GM19035 (cell line): ENCODE results near the gene S100A2.
"Not testable (repeated sequence)": the region's sequence is repeated elsewhere in the genome, so short reads cannot be mapped to it uniquely, and the experiment has no call there.

Experiments
- ATAC-seq: cut with Tn5 transposase; IDR thresholded peaks from one replicate; pipeline ENCODE4 v1.9.1; 2021; ENCODE audit not compliant: unreplicated experiment

S100A2 gene

DNA sequence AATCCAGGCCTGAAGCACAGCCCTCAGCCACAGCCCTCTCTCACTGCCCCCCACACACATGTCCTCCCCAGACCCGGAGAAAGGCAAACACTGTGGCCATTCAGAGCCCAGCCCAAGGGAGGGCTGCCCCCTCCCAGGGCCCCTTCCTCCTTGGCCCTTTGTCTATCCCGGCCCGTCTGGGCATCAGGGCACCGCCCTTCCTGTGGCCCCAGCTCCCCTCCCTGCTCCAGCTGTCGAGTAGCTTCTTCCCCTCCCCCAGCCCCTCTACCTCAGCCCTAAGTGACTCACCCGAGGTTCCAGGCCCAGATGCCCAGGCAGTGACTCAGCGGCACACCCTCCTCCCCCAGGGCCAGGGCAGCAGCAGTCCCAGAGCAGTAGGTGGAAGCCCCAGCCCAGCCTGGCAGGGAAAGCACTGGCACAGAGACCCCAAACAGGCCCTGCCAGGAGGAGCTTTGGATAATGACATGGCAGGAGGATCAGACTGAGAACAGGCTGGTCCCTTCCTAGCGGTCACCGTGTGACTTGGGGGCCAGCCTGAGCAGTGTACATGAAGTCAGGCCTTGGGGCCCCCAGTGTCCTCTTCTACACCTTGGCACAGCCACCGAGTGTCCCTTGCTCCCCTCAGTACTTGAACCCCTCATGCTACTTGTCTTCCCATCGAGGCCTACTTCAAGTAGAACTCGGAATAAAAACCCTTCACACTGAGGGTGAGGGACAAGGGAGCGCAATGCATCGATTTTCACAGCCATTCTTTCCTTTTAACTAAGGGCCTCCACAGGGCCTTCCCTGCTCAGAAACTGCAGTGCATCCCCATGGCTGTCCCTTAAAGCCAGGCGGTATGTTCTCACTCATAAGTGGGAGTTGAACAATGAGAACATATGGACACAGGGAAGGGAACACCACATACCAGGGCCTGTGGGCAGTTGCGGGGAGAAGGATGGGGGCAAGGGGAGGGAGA lies 1.0 kb upstream of the S100A2 start:
- no peak for ATAC-seq

DNA sequence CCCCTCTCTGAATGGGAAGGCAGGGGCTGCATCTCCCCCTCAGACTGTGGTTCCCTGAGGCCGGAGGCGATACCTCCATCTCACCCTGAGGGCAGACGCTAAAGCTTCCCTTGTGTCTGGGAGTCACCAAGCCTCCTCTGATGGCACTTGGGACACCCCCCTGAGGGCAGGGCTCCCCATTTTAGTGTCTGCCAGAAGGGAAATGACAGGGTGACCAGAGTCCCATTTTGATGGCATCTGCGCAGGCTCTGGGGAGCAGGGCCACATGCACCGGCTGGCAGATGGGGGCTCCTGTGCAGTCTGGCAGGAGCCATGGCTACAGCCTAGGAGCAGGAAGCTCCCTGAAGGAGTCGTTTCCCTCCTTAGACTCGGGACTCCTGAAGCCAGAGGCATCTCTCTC lies 1.7 kb downstream of the S100A2 start:
- ATAC-seq, result no peak

DNA sequence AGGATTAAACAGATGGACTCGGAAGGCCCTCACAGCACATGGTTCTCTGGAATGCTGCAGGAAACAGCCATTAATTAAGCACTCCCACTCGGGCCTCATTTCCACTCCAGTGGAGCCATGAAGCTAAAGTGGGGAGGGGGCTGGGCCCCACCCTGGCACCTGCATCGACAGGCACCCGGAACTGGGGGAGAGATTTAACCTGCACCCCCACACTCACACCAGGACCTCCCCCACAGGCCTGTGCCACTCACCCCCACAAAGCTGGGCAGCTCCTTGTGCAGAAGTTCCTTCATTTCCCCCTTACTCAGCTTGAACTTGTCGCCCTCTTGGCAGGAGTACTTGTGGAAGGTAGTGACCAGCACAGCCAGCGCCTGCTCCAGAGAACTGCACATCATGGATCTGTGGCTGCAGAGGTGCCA lies 2.2 kb downstream of the S100A2 start:
- ATAC-seq, result no peak

DNA sequence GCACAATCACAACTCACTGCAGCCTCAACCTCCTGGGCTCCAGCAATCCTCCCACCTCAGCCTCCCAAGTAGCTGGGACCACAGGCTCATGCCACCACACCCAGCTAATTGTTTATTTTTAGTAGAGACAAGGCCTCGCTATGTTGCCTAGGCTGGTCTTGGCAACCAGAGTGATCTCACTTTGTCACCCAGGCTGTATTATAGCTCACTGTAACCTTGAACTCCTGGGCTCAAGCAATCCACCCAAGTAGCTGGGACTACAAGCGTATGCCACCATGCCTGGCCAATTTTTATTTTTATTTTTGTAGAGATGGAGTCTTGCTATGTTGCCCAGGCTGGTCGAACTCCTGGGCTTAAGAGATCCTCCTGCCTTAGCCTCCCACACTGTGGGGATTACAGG lies 3.6 kb downstream of the S100A2 start:
- ATAC-seq, result not testable (repeated sequence)

DNA sequence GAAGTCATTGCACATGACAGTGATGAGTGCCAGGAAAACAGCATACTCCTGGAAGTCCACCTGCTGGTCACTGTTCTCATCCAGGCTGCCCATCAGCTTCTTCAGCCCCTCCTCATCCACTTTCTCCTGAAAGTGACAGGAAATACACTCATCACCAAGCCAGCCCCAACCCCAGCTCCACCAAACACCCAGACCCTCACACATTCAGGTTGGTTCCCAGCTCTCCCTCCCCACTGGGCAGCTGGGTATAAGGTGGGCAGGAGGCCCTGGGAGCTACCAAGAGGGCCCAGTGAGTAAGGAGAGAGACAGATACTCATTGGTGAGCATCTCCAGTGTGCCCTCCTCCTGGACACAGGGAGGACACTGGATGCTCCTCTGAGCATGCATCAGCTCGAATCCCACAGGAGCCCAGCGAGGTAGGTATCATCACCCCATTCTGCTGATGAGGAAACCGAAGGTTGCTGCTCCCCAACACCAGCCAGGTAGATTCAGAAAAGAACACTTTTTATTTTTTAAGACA lies 4.1 kb downstream of the S100A2 start:
- no peak for ATAC-seq

DNA sequence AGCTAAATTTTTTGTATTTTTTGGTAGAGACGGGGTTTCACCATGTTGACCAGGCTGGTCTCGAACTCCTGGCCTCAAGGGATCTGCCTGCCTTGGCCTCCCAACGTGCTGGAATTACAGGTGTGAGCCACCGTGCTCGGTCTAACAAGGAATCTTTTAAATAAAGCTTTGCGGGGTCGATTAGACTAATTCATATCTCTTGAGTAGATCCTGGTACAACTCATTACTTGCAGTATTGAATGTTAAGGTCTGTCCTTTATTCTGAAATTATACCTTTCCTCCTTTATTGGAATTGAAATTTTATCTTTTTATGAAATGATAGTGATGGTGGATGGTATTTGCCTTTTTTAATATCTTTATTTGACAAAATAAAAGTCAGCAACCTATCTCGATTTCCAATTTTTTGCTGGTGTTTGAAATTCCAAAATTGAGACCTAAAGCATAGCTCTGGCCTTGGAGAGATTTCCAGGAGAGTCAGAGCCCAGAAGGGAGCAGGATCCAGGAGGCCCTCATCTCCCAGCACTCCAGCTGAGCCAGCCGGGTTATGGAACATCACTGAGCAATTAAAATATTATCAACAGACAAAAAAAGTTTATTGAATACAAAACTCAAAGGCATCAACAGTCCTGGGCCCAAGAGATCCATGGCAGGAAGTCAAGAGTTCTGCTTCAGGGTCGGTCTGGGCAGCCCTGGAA lies 4.7 kb downstream of the S100A2 start:
- ATAC-seq, result no peak

DNA sequence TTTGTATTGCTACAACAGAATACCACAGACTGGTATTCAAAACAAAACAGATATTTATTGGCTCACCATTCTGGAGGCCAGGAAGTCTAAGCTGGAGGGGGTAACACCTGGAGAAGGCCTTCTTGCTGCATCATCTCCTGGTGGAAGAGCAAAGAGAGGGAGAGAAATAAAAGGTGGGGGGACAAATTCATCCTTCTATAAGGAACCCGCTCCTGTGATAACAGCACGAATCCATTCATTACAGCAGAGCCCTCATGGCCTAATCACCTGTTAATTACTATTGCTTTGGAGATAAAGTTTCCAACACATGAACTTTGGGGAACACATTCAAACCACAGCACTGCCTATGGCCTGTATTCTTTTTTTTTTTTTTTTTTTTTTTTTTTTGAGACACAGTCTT lies 5.4 kb downstream of the S100A2 start:
- ATAC-seq, result no peak

DNA sequence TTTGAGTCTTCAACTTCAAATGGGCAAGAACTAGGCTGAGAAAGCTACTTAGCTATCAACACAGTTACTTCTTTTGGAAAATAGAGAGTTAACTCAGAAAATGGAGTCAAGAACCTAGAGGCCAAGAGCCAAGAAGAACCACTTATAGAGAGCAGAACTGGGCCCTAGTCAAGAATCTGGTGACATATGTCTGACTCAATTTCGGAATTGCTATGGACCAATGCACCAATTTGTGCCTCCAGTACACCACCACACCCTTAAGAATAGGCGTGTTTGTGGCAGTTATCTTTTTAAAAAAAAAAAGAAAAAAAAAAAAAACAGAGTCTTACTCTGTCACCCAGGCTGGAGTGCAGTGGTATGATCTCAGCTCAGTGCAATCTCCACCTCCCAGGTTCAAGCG lies 7.8 kb downstream of the S100A2 start:
- ATAC-seq, result no peak

DNA sequence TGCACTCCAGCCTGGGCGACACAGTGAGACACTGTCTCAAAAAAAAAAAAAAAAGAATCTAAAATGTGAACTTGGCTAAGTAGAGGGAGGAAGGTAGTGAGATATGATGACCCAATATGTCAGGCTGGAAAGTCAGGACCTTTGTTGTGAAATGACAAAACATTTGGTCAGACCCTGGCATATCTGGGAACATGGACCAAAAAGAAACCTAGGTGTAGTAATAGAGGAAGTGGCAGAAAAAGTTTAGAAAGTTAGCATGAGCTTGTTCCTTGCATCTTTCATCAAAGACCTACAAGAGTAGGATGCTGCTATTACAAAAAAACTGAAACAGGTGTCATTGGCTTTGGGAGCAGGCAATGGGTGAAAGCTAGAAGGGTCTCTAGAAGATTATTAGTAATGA lies 9.3 kb downstream of the S100A2 start:
- ATAC-seq, result no peak

DNA sequence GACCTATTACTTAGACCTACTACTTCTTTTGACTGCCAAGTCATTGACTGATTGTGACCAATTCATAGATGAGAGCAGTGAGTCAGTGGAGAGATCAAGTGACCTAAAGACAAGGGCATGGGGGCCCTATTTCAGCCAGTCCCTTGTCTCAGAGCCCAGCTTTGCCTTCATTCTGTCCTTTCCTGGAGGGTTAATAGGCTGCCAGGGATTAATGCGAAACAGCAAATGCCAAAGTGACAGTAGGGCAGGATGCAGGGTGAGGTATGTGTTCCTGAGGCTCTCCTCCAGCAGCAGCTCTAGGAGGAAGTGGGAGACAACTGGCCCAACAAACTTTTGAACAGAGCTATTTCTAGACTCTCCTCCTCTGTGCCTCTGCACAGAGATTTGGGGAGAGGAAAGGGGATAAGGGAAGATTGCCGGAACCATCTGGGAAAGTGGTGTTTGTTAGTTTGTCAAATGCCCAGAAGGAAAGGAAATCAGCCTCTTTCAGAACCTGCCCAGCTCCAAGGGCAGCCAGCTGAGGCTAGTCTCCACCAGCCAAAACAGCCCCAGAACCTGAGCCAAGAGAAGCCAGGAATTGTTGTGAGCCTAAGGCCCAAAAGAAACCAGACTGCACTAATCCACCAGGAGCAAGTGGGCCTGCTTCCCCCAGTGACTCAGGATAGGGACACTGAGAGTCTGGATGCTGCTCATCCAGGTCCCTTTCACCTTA lies 11.7 kb downstream of the S100A2 start:
- no peak for ATAC-seq

DNA sequence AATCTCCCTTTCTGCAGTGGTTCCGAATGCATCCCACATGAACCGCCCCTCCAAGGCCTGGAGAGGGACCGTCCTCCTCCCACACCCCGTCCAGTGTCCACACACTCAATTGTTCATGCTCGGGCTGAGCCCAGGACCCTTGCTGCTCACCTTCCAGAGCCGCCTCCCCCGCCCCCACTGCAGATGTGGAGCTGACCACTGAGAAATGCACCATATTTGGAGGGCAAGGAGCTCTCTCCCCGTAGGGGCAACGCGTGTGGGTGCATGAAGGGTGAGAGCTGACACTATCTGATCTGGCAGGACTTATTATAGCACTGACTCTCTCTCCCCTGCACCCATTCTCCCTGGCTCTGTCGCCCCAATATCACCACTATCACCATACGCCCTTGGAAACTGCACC lies 12.5 kb downstream of the S100A2 start:
- ATAC-seq, result no peak

DNA sequence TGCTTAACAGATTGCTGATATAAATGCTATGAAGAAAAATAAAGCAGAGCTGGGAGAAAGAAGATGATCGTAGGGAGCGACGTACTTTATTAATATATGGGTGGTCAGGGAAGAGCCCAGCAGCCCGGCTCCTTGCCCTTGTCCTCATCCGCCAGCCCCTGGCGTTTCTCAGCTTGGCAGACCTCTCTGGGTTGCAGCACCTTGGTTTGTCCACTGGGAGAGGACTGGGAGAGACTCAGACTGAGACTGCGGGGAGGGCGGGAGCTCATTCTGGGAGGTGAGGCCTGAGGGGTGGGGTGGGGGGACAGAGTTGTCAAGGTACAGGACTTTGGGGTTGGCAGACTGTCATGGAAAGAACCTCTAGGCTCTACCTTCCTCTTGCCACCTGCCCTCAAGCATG lies 13.3 kb downstream of the S100A2 start:
- ATAC-seq, result no peak

DNA sequence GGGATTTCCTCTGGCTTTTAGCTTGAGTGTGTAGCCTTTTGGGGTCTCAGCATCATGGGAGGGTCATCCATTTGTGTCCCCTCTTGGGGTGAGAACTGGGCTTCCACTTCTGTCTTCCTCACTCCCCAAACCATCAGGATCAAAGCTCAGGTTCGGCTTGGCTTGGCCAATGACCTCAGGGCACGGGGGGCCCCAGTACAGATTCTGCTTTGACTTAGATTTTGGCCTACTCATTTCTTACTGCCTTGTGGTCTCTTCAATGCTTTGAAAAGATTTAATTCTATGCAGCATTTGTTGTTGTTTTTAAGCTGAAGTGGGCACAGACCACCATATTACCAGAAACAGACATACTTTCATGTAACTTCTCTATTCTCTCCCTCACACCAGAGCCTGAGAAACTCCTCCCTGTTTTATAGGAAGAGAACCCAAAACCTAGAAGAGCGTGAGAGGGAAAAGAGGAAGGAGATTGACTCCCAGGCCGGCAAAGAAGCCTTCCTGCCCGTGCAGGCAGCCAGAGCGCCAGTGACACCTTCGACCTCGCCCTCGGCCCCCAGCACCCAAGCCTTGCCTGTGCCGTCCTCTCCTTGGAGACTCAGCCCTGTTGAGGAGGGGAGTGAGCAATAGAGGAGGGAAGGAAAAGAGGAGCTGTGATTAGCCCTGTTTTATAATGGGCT lies 14.7 kb downstream of the S100A2 start:
- ATAC-seq, result no peak

DNA sequence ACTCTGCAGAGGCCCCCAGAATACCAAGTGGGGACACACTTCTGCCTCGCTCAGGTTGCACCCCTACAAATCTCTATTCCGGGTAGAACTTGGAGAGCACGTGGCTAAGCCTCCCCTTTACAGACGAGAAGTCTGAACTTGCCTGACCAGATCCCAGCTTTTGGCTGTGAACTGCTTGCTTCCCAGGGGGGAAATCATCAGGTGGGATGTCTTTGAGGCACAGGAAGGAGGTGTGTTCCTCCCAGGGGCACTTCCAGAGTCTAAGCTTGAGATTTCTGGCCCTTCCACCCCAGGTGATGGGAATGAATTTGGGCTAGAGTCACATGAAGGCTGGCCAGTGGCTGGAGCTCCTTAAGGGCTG lies 15.3 kb downstream of the S100A2 start:
- no peak for ATAC-seq

DNA sequence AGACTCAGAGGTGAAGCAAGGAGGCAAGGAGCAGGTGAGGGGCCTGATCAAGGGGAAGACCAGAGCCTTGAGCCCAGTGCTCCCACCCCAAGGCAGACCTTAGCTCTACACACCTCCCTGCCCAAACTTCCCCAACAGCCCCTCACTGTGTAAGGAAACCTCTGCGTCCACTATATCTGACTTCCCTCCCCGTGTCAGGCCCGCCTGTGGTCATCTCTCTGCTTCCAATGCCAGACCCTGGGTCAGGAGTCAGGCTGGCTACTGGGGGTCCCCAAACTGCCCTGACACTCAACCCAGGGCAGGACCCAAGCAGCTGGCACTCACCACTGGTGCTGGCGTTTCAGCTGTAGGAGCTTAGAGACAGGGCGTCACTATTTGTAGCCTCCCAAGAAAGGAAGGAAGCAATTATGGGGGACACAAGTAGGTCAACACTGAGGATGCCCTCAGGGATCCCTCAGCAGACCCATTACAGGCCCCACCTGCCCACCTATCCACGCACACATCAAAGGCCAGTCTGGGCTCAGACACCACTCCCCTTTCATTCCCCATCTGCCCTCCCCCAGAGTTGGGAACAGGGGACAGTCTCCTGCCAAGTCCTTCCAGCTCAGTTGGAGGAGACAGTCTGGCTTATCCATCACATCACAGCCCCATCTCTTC lies 15.8 kb downstream of the S100A2 start:
- no peak for ATAC-seq

DNA sequence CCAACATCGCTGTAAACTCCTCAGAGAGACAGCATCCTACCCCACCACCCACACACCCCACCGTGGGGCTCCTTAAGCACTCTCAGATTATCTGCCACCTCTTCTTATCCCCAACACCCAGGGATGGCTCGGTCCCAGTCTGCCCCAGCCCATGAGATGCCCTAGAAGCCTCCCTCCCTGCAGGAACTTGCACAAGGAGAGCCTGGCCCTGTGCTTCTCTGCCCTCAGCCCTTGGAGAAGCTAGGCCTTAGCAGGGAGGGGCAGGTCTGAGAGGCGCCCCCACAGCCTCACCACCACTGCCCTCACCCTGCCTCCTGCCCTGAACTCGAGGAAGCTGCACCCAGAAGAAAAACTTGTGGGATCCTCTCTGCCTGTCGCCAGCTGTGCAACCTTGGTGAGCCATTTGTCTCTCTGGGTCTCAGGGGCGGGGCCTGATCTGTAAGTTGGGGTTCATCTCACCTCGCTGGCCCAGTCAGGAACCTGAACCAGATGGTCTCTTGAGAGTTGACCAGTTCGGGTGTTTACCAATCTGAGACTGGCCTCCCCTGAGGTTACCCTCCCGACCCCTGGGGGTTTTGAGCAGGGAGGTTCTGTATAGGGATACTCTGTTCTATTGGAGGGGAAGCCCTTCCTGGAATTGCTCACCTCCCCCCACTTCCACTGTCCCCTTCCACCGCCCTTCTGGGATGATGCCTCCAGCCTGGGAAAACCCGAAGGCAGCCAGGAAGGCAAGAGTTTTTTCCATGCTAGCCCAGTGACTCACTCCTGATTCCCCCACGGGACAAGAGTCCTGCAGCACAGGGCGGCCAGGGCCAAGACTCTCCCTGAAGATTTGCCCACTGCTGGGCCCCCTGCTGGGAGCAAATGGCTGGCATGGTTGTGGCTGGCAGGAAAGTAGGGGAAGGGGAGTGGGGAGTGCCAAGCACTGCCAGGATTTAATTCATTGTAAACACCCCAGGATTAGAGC lies 16.6 kb downstream of the S100A2 start, which contains the start of gene S100A3:
S100A3 (minus strand) TSS at position 537 of the 967 bp plus-strand sequence. CDS start 773 bp downstream, outside the sequence.
- no peak for ATAC-seq

DNA sequence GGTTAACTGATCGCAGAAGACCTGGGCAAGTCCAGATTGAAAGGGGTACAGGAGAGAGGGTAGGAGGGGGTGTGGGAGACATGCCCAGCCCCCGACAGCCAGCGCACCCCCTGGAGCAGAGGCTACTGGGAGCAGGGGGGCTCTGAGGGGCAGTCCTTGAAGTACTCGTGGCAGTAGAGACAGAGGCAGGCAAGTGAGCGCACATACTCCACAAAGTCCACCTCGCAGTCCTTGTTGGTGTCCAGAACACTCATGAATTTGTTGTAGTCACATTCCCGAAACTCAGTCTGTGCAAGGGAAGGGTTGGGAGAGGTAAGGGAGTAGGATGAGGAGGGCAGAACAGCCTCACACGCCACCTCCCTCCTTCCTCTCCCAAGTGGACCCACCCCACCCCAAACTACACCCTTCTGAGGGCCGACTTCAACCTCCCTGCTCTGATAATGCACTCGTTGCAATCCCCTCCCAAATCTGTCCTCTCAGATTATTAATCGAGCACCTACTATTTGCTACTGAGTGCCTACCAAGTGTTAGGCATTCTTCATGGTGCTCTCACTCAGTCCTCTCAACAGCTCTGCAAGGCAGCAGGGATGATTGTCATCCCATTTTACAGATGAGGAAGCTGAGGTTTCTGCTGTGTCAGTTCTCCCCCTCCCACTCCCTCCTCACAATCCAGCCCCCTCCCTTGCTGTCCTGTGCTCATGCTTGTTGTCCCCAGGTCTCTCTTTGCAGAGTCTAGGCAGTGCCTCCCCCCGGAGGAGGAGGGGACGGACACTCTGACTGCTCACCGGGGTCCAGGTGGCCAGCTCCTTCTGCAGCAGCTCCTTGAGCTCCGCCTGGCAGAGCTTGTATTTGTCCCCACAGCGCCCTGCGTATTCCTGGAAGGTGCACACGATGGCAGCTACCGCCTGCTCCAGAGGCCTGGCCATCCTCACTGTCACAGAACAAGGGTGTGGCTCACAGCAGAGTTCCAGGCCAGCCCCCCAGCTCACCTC lies 17.8 kb downstream of the S100A2 start:
- ATAC-seq, result no peak
